Body of pancreas (tissue), 4 donors: ENCODE data around the gene CDC42EP2.

ENCODE experiments used
- CTCF ChIP-seq, 7 experiments: fragments of 450-650 bp in 4 of 7; fragments of 200-600 bp in 3 of 7; sonication (generic) in 3 of 7; IDR thresholded peaks; one replicate each; pipeline ENCODE4 v1.5.1; 2016 to 2019; ENCODE audit warnings: antibody characterized with exemption in 7 of 7
- POLR2A ChIP-seq, 3 donors: fragments of 450-650 bp; IDR thresholded peaks; one replicate each; pipeline ENCODE4 v1.6.1; 2016; ENCODE audit warnings: antibody characterized with exemption in 3 of 3, mild to moderate bottlenecking in 2 of 3

- no peak for TF ChIP-seq CTCF (IDR thresholded peaks at IDR 0.05)
- TF ChIP-seq POLR2A (IDR thresholded peaks at IDR 0.05): no peak
Observed at GRCh38 chr11:65297026-65297672, 17.5 kb upstream of the CDC42EP2 start.
